Urothelium cell line (cell line): ENCODE measurements around the gene GNB1L.
"Not testable (repeated sequence)": the region's sequence is repeated elsewhere in the genome, so short reads cannot be mapped to it uniquely, and the experiment has no call there.

ENCODE experiments used
- DNase-seq: peaks from one replicate; pipeline ENCODE4 v3.0.0; 2011; ENCODE audit warnings: low spot score, mixed read lengths
- FAIRE-seq: peaks from 2 replicates; lab custom pipeline; 2011; peaks lifted over from hg19 to GRCh38; lab: Jason Lieb, UNC

The GNB1L gene

DNA sequence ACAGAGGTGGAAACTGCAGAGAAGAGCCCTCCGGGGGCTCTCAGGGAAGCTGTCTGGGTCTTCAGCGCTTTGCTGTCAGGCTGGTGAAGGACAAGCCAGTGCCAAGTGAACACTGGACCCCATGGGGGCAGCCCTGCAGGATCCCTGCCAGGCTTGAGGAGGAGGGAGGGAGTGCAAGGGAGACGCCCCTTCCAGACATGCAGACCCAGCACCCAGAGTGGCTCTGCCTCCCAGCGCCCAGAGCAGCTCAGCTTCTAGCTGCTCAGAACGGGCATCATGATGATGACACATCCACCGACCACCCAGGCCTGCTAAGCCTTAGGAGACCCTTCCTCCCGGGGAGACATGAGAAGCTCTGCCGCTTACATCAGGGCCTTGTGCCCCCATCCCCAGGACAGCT, 54.4 kb downstream of the GNB1L start:
- FAIRE-seq (no peak), DNase-seq (no peak)

DNA sequence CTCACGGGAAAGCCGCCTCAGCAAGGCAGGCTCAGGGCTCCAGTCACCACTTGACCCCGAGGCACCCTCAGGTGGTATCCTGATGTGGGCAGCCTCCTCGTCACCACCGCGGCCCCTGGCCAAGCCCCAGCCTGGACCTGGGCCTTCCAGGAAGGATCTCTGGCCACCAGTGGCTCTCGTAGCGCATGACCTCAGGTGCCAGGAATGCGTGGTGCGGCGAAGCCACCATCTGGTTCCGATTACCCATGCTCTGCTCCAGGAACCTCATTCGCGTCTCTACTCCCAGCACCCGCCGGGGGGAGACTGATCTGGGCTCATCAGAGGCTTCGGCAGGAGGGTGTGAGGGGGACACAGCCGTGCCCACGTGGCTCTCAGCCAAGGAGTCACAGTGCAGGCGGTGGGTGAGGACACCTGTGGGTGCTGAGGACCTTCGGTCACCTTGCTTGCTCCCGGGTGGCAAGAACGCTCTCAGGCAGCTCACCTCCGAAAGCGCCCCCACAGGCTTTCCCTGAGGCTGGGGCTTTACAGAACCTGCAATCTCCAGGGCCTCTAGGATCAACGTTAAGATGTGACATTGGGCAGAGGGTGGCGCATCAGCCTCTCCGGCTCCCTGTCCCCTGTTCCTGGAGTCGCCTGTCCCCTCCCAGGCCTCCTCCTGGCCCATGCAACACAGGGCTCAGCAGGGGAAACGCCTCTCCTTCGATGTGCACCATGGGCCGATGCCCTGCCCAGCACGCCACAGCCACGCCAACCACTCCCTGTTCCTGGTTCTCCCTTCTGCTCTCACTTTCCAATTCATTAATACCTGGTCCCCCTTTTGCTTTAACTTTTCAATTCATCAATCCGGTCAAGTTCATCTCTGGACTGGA, 55.1 kb downstream of the GNB1L start:
- DNase-seq: peak; percentile 86
- FAIRE-seq: peak; percentile 93

- peak; percentile 32 for FAIRE-seq
- DNase-seq: no peak
These were observed 55.8 kb downstream of the GNB1L start for GRCh38 chr22:19798891-19799293.

DNA sequence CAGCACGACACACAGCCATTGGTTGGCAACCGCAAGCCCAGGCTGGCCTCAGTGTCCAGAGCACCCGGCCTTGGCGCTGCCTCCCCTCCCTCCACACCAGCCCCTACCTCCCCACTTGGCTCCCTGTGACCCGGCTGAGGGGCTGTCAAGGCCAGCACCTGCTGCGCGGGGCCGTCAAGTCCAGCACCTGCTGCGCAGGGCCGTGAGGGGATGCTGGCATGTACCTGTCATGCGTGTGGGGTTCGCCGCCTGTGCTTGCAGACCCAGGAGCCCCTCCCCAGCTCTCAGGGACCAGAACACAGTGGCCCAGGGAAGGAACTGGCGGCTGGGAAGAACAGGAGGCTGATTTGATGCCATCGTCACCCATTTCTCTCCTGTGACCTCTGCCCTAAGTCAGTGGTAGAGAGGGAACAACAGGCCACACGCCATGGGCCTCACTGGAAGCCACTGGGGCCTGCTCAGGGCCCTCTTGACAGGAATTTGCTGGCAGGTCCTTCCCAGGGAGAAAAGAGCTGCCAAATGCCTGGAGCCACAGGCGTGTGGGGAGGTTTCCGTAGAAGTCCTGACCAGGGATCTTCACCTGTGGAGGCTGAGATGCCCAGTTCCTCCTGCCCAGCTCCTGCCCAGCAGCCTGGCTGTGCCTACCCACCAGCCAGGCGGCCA, 56.5 kb downstream of the GNB1L start:
- DNase-seq: no peak
- FAIRE-seq: peak; percentile 62

GRCh38 chr22:19797086-19798002, 57.3 kb downstream of the GNB1L start:
- DNase-seq (no peak), FAIRE-seq (no peak)

DNA sequence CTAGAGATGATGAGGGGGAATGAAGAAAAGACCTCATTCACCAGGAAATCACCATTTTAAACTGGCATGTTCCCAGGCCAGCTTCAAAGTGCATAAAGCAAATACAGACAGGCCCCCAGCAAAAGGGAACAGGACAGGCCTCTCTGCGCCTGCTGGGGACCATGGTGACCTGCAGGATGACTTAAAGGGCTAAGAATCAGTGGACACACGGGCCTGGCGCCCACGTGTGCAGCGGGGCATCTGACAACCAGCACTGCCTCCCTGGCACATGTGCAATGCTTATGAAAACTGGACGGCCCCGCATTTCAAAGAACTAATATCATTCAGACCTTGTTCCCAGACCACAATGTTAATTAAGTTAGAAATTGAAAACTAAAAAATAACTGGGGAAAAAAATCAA, 58.5 kb downstream of the GNB1L start:
- no peak for DNase-seq
- FAIRE-seq: peak; percentile 70

- FAIRE-seq (no peak), DNase-seq (no peak)
These were observed 59.1 kb downstream of the GNB1L start for GRCh38 chr22:19795617-19796008.

DNA sequence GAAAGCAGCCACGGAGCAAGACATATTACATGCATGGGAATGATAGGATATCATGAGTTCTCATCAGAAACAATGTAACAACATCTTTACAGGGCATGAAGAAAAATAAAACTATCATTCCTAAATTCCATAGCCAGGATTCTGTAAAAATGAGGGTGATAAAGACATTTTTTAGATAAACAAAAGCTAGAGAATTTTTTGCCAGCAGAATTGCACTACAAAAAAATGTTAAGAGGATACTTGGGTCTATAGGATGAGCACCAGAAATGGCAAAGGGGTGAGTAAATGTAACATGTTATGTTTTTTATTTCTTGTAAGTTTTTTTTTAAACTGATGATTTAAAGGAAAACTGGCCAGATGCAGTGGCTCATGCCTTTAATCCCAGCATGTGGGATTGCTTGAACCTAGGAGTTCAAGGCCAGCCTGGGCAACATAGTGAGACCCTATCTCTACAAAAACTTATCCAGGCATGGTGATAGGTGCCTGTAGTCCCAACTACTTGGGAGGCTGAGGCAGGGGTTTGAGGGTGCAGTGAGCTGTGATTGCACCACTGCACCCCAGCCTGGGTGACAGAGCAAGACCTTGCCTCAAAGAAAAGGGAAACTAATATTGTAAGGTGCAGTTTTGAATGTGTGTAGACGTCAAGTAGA, 60.9 kb downstream of the GNB1L start:
- FAIRE-seq (peak; percentile 59), DNase-seq (no peak)

GRCh38 chr22:19793161-19793560, 61.5 kb downstream of the GNB1L start:
- DNase-seq (no peak), FAIRE-seq (no peak)

GRCh38 chr22:19792383-19792896, 62.2 kb downstream of the GNB1L start:
- FAIRE-seq: peak; percentile 20
- DNase-seq: not testable (repeated sequence)

- DNase-seq: no peak
- peak; percentile 65 for FAIRE-seq
These were observed 62.8 kb downstream of the GNB1L start for GRCh38 chr22:19791894-19792293.

DNA sequence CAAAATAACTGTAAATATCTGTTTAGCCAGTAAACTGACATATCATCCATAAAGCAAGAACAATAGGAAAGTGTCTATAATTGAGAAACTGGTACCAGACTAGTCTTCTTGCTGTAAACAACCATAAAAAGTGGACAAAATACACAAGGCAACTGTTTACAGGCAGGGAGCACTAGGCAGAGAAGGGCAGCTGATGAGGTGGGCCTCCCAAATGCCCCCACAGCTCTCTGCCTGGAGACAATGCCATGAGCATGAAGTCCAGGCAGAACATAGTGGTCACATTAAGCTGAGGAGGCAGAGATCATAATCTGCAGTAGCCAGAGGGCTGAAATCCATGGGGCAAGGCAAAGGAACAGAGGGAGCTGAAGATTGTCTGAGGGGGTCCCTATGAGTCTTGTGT, 63.4 kb downstream of the GNB1L start:
- DNase-seq (no peak), FAIRE-seq (no peak)

- DNase-seq: no peak
- no peak for FAIRE-seq
These were observed 64.8 kb downstream of the GNB1L start for GRCh38 chr22:19789828-19790227.

GRCh38 chr22:19789406-19789805, 65.3 kb downstream of the GNB1L start:
- FAIRE-seq (no peak), DNase-seq (no peak)

- DNase-seq: no peak
- peak; percentile 52 for FAIRE-seq
These were observed 65.9 kb downstream of the GNB1L start for GRCh38 chr22:19788661-19789225.

DNA sequence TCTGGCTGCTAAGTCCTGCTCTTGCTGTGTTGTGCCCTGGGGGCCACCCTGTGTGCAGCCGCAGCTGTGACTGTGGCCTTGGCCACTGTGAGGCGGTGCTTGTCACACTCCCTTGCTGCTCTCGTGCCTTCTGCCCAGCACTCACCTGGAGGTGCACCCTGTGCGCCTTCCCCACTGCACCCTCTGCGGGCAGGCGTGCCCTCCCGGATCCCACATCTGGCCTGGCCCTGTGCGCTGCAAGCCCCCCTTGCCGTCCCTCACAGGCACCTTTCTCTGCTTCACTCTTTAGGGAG, 66.9 kb downstream of the GNB1L start:
- DNase-seq (no peak), FAIRE-seq (no peak)

DNA sequence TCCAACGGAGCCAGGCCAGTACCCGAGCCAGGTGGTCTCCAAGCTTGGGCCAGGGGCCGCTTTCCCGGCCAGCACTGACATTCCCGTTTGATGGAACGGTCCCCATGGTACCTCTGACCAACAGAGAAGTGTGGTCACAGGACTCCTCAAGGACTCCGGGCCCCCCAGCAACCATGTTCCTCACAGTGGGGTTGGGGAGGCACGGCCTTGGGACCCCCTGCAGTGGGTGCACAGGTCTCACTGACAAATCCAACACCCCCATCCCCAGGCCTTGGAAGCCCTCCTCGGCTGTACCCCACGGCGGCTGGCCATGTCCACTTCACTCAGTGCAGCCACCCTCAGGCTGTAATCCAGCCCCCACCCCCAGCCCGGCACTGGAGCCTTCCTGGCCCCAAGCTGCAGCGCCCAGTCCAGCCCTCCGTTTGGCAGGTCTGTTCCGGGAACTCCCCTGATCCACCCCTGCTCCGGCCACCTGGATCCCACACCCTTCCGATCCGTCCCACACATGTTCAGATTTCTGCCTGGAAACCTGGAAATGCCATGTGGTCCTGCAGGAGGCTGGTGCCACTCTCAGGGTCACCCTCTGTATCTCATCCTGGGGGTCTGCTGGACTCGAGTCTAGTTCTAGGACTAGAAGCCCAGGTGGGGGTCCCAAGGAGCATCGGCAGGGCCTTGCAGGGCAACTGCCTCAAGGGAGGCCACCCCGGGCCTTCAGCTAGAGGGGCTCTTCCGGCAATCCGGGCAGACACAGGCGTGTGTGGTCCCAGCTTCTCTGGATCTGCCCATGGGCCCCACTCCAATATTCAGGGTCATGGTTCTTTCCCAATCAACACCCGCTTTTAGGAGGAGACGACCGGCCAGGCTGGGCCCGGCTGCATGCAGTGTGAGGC, 67.5 kb downstream of the GNB1L start:
- no peak for FAIRE-seq
- DNase-seq: no peak

DNA sequence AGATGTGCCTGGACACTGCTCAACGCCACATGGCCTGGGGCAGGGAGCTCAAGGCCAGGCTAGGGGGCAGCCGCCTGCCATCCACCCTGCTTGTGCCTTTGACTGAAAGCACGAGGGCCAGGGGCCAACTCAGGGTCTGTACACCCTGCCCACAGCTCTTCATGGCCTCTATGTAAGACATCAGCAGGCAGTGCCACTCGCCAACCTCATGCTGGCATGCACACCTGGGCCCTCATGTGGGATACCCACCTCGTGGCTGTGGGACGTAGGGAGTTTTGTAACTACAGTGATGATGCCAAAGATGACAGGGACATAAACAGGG, 68.4 kb downstream of the GNB1L start:
- DNase-seq (no peak), FAIRE-seq (no peak)

GRCh38 chr22:19785461-19786263, 69.0 kb downstream of the GNB1L start:
- DNase-seq (no peak), FAIRE-seq (no peak)
